ENCODE data around the gene CSF2.

CSF2 gene

DNA sequence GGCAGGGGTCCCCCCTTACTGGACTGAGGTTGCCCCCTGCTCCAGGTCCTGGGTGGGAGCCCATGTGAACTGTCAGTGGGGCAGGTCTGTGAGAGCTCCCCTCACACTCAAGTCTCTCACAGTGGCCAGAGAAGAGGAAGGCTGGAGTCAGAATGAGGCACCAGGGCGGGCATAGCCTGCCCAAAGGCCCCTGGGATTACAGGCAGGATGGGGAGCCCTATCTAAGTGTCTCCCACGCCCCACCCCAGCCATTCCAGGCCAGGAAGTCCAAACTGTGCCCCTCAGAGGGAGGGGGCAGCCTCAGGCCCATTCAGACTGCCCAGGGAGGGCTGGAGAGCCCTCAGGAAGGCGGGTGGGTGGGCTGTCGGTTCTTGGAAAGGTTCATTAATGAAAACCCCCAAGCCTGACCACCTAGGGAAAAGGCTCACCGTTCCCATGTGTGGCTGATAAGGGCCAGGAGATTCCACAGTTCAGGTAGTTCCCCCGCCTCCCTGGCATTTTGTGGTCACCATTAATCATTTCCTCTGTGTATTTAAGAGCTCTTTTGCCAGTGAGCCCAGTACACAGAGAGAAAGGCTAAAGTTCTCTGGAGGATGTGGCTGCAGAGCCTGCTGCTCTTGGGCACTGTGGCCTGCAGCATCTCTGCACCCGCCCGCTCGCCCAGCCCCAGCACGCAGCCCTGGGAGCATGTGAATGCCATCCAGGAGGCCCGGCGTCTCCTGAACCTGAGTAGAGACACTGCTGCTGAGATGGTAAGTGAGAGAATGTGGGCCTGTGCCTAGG lies at the start of gene CSF2:
TSS of gene CSF2 (plus strand) at position 559 of the 783 bp plus-strand sequence. CDS start at position 594, 35 bp downstream.
- DNase-seq = no peak

DNA sequence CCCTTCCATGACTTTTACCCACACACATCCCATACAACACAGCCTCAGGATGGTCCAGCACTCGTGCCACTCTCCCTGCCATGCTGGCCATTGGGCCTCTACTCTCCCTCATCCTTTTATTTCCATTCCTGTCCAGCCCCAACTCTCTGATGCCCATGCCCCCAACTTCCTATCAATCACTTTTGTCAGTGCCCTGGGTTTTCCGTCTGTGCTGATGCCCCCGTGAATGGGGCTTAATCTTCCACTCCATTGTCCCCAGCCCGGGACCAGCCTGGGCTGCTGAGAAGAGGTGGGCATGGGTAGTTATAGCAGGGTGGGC lies 49.5 kb upstream of the CSF2 start:
- DNase-seq = no peak

DNA sequence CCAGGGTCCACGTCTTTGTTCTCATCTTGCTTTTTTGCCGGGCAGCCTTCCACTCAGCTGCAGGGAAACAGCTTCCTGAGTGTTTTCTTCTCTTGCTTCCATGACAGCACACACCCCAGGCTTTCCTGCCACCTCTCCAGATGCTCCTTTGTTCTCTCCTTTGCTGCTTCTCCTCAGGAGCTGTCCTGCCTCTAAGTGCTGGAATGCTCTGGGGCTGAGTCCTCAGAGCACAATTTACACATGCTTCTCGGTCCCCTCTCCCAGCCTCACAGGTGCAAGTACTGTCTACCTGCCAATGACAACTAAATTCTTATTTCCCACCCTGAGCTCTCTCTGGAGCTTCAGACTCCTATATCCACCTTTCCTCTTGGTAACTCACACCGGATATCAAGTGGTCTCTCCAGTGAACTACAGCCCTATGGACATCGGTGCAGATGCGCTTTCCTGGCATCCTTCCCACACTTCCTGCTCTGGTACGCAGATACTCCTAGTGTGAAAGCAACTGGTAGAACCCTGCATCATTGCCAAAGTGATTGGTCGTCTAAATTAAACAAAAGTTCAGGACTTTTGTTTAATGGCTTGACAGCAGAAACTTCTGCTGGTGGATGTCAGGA lies 48.7 kb upstream of the CSF2 start:
- DNase-seq = no peak

DNA sequence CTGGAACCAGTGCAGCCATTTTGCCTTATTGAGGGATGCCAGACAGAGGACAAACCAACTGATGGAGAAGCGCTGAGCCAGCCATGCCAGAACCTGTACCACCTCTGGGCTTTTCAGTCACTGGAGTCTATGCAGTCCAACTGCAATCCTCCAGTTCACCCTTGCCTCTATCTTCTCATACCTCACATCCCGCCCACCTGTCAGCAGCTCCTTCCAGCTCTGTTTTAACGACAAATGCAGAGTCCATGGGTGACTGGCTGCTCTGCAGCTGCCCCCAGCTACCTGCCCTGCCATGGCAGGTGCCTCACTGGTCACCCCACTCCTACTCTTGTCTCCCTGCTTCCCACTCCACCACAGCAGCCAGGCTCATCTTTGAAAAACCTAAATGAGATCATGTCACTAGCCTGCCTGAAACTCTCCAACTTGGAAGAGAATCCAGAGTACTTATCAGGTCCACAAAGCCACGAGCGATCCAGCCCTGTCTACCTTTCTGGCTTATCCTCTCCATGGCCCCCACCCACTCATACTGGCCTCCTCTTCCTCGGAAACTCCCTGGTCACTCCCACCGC lies 48.1 kb upstream of the CSF2 start:
- no peak for DNase-seq

DNA sequence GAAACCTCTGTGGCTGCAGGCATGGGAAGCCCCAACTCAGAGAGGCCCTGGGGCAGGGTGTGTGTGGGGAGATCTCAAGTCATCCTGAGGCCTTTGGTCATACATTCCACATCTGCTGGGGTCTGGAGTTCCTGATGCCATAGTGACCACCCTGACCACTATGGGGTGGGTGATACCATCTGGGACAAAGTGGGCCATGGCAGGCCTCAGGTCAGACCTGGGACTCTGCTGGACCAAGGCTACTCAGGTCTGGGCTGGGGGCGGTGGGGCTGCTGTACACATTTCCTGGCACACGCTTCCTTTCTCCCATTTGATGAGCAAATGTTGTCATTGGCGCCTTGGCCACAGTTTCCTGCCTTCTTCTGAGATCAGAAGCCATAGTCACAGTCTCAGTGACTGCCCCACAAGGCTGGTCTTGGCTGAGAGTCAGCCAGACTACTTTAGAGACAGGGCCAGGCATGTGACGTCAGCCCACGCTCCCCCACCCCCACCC lies 47.0 kb upstream of the CSF2 start:
- DNase-seq = no peak

DNA sequence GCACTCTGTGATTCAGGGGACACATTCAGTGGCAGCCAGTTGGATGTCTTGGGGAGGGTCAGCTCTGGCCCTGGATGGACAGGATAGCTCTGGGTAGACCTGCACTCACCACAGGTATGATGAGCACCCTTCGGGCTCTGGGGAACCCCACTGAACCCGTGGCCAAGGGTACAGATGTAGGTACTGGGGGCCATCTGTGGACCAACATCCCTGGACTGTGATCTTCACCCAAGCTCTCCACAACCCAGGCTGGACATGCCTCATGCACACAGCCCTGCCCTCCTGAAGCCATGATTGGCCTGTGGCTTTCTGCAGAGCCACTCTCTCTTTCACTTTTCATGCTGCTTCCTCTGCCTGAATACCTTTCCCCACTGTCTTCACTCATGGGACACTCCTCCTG lies 46.6 kb upstream of the CSF2 start:
- DNase-seq = no peak

DNA sequence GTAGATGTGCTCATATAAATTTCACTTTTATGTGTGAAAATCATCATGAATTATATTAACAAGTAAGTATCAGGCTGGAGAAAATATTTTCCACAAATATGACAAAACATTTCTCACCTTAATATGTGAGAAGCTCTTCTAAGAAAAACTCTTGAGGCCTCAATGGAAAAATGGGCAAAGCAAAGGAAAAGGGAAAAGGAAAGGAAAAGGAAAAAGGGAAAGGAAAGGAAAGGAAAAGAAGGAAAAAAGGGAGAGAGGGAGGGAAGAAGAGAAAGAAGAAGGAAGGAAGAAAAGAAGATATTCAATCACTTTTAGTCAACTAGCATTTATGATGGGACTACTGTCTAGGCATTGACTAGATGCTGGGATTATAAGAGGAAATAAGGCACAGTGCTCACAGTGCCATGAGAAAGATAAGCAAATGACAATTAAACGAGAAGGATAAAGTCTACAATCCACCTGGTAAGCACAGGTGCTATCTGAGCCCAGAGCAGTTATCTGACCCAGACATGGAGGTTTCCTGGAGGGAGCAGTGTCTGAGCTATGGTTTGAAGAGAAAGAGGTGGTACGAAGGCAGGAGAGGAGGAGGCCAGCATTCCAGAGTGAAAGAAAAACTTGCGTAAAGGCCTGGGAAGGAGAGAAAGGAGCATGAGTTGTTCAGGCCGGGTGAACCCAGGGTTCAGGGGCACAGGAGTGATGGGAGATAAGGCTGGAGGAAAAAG lies 43.8 kb upstream of the CSF2 start:
- DNase-seq = no peak

DNA sequence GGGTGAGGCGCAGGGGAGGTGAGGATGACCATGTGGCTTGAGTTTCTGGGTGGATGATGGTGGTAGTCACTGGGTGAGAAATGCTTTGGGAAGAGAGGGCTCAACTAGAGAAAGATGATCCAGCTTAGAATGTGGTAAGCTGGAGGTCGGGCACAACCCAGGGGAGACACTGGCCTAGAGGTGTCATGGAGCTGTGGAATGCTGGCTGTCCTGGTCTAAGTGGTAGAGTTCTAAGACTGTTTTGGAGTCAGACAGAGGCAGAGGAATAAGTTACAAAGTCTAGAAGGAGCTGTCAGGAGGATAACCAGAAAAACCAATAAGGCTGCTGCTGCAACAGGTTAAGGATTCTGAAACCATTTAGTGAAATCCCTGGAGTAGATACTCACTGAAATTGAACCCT lies 43.0 kb upstream of the CSF2 start:
- no peak for DNase-seq

DNA sequence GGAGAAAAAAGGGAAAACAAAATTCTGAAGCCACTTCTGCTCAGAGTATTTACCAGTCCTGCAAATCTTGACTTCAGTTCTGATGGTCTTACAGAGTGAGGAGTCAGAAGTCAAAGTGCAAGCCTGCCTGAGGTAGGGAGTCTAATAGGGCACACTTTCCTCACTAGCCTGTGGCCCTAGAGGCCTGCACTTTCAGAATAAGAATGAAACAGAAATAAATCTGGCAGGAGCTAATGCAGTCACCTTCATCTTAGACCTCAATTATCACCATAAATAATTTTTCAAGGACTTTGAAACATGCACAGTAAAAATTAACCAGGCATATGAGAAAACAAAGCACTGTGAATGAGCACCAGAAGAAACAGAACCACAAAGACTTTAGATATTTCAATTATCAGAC lies 41.4 kb upstream of the CSF2 start:
- no peak for DNase-seq

DNA sequence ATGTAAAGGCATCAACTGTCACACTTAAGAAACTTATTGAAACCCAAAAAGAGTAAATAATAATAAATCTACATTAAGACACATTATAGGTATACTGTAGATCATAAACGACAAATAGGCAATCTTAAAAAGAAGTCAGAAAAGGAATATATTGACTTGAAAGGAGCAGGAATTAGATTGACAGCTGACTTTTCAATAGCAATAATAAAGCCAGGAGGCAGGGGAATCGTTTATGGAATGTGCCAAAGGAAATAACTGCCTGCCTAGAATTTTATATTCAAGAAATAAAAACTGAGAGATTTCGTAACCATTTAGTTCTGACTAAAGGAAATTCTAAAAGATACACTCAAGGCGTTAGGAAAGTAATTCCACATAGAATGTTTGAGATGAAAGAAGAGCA lies 40.5 kb upstream of the CSF2 start:
- DNase-seq = no peak

DNA sequence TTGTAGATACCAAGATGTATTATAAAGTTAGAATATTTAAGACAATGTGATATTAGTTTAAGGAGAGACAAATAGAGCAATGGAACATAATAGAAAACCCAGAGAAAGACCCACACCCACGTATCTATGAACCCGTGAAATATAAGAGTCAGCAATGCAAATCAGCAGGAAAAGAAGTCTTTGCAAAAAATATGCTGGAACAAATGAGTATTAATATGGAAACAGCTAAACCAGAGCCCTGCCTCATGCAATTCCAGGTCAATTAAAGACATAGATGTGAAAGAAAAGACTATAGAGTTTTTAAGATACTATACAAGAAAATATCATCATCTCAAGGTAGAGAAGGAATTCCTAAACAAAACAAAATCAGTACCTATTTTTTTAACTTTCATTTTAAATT lies 36.2 kb upstream of the CSF2 start:
- DNase-seq = no peak

DNA sequence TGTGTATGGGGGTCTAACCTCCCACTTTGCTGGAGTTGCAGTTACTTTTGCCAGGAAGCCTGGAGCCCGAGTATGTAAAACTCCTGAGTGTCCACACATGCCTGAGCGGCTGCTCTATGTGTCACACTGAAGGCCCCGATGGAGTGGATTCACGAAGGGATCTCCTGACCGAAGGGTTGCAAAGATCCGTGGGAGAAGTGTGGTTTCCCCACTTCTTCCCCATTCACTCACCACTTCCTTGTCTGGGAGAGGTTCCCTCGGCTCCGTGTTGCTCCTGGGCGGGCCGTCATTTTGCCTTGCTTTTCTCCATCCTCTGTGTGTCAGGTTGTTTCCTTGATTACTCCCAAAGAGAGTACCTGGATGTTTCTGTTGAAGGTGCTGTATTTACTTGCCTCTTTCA lies 29.4 kb upstream of the CSF2 start:
- DNase-seq = no peak

DNA sequence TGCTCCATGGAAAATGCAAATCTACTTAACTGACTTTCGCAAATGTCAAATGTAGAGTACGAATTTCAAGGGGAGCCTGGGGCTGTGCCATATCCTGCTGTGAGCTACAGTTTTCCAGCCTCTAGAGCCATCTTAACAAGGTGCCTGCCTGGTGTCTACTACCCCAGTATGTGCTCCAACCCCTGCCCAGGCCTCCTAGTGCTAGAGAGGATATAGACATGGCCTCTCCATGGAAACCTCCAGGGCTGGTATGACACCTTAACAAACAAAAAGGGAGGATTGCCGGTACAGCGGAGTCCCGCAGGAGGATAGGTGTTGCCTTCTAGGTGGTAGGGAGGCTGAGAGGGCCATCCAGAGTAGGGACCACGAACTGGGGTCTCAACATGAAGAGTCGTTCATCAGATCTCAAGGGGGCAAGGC lies 26.7 kb upstream of the CSF2 start:
- no peak for DNase-seq

DNA sequence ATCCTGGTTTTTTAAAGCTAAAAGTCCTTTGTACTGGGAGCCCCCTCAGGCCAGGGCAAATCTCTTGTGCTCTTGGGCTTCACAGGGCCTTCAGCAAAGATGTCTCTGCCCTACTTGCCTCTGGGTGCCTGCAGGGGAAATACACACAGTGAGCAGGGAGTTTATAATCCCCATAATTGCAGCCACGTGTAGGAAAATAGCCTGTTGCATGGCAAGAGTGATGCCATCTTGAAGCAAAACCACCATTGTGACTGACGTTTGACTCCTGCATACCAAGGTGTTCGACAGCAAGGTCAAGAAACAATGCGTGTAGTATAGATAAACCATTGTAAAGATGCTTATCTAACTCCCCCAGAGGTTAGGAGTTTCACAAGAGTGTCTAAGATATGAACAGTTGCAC lies 24.5 kb upstream of the CSF2 start:
- peak; percentile 39 for DNase-seq

DNA sequence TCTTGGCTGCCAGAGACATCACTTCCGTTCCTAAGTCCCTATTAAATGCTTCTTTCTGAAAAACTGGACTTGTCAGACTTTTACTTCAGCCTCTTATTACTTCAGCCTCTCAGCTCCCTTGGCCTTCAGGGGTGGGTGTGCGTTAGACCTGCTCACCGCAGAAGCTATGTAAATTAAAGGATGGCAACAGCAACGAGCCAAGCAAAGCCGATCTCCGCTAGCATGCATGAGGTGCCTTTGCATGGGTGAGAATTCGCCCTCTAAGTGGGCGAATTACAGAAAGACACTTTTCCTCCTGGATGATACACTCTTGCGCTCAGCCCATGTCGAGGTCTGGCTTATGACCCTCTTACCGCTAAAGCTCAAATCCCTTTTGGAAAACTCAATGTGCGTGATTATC lies 24.0 kb upstream of the CSF2 start:
- no peak for DNase-seq

DNA sequence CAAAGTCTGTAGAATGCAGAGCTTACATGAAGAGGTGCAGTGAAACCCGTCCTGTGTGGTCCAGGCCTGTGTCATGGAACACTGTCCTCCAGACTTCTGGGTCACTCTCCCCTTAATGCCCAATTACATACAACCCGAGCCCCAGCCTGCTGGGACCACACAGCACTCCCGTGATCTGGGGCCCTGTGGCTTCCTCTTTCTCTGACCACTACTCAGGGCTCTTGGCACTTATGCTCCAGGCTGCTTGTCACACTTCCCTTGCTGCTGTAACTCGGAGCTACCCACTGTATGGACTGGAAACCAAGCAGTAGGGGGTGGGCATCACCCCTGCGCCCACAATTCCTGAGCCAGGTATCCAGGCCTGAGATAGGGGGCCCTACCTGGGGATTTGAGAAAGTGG lies 23.5 kb upstream of the CSF2 start:
- DNase-seq = peak; percentile 4

DNA sequence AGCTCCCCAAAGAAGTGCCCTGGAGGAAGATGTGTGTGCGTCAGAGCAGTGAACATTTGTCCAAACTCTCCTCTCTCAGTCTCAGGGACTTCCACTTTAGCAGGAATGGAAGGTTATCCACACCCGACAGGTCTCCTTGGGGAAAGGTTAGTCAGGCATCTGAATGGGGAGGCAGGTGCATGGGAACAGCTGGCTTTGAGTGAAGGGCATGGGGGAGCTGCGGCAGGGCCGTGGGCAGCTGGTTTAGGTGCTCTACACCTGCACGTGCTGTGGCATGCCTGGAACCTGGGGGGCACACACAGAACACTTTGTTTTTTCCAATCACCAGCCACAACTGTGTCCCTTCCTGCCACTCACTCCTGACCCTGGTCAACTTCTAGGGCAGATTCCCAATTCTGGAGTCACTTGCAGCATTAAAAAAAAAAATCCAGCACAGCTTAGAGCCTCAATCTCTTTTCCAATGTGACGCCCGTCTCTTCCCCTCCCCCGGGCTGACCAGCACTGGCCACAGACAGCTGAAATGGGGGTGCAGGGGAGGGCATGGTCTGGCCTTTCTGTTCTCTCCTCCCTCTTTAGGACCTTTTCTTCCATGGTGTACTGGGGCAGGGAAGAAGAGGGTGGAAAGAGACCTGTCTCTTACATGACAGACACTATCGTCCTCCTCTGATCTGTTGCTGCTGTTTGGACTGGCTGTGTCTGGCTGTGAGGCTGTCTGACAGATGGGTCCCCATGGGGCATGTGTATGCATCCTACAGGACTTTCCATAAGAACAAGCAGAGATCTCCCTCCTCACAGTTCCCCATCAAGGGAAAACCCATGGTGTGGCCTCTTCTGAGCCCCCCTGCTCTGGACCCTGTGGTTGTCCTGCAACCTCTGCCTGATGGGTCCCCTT lies 22.7 kb upstream of the CSF2 start:
- DNase-seq = no peak

DNA sequence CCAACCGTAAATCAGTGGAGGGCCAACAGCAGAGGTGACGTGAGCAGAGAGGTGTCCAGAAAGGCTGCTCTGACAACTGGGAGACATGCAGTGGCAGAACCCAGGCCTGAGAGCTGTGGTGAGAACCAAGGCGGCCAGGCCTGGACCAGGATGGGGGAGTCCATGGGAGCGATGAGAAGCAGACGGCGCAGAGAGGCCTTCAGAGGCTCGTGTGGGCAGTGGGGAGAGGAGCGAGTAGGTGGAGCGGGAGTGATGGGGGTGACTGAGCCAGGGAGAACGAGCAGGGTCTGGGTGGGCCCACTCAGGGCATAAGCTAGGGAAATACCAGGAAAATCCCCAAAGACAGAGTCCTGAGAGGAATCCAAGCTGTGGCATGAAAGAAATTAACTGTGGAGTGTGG lies 21.1 kb upstream of the CSF2 start:
- DNase-seq = no peak

DNA sequence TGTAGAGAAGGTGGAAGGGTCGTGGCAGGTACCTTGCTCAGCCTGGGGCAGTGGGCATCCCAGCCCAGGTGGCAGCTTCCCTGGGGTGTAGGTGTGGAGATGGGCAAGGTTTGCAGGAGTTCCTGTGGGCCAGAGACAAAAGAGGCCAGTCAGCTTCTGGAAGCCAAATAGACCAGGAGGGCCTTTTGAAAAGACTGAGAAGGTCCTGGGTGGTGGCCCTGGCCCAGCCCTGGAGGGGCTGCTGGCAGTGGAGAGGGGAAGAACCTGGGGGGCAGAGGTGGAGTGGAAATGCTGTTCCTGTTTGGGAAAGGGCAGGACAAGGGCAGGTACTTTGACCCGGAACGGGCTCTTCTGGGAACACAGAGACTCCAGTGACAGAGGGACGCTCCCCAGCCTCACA lies 20.1 kb upstream of the CSF2 start:
- no peak for DNase-seq

DNA sequence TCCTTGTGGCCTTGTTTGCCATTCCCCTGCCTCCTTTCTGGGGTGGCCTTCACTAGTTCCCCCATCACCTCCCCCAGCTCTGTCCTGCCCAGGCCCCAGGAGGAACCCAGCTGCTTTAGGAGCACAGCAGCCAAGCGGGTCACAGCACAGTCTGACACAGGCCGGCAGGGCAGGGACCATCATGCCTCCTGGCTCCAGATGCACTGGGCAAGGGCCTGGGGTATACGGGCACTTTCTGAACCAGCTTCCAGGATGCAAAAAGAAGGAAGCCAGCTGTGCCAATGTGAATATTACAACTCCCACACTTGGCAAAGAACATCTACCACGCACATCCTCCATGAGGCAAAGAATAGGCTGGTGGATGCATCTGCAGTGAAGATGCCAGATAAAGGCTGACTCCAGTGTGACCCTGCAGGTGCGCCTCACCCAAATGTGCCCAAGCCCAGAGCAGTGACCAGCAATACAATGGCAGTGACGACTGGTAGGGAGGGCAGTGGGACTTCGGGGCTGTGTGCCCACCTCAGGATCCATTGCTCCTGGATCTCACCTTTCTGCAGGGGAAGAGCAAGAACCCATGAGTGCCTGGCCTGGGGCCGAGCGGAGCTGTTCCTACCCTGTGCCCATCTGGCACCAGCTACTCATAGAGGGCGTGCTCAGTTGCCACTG lies 19.4 kb upstream of the CSF2 start:
- DNase-seq = no peak

DNA sequence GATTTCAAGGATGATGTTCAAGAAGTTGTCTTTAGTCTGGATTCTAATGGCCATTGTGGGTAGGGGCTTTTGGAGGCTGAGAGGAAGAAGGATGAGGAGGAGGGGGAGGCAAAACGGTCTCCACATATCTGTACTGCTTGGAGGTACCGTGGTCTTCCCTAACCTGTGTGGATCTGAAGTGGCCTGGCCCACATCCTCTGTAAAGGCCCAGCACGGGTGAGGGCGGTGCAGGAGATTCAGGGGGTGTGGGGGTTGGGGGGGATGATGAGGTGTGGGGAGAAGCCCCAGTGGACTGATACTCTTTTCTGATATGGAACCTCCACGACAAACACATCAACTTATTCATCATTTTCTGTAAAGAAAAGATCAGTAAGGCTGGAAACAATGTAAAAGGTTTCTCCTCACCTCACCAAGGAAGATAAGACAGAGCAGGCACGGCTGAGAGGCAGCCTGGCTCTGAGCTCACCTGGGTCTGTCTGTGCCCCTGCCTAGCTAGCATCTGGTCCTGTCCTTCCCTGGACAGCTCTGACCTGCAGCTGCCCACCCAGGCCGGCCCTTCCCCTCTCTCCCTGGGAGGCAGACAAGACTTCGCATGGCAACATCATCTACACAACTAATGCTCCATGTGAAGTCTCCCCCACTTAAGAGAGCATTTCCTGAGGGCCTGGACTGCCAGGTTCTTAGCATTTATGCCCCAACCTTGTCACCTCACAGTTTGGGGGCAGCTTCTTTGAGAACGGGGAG lies 18.7 kb upstream of the CSF2 start:
- no peak for DNase-seq

DNA sequence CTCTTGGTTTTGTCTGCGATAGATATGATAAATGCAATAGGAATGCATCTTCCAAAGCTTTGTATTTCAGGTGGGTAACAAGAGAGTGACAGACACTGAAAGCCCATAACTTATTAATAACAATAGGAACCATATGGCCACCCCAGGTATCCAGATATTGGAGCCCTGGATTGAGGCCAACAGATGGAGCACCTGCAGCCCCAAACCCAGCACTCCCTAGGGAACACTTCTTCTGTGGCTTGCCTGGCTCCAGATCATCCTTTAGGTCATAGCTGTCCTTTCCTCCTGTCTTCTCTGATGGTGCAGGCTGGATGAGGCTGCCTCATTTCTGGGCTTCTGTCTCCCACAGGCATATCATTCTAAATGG lies 18.2 kb upstream of the CSF2 start:
- no peak for DNase-seq
